Neural cell (in vitro differentiated cells): ENCODE measurements around the gene TACC2.

Experiments
- CTCF ChIP-seq: fragments of 450-650 bp; IDR thresholded peaks from 2 replicates; pipeline ENCODE4 v1.5.1; 2014; ENCODE audit warnings: antibody characterized with exemption, mild to moderate bottlenecking, moderate library complexity; ENCODE audit not compliant: poor library complexity, severe bottlenecking
- EP300 ChIP-seq: fragments of 450-650 bp; conservative IDR thresholded peaks from 2 replicates; pipeline ENCODE4 v1.6.1; 2014; ENCODE audit warnings: antibody characterized with exemption, mild to moderate bottlenecking, moderate library complexity; ENCODE audit not compliant: poor library complexity, severe bottlenecking
- EZH2 ChIP-seq: fragments of 200-600, 300-800 bp; shearing (Covaris generic), sonication (generic); IDR thresholded peaks from 2 replicates; pipeline ENCODE4 v1.6.1; 2014; ENCODE audit warnings: antibody characterized with exemption, low read length, borderline replicate concordance, mild to moderate bottlenecking; ENCODE audit not compliant: insufficient read depth, poor library complexity, severe bottlenecking
- POLR2AphosphoS5 ChIP-seq: IDR thresholded peaks from 2 replicates; pipeline ENCODE4 v1.6.1; 2012
- SMC3 ChIP-seq: fragments of 450-650 bp; conservative IDR thresholded peaks from 2 replicates; pipeline ENCODE4 v1.6.1; 2014; ENCODE audit warnings: antibody characterized with exemption, mild to moderate bottlenecking, moderate library complexity; ENCODE audit not compliant: poor library complexity
- TAF1 ChIP-seq: IDR thresholded peaks from 2 replicates; pipeline ENCODE4 v1.6.1; 2012; ENCODE audit warnings: low read depth

DNA sequence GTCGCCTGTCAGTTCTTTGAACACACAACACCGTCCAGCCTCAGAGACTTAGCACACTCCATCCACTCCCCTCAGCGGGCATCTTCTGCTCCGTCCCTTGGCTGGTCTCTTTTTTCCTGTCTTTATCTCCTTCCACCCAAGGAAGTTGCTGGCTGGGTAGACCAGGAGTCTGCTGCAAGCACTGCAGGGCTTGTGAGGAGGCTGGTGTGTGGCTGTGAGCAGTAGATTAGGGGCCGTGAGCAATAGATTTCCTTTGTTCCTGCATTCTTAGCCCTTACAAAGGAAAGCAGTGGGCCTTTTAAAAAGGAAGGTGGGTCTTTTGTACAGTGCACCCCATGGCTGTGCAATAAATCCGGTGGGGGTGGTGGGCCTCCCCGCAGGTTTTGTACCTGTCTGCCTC is 181.8 kb downstream of the TACC2 start:
- TF ChIP-seq CTCF = no peak
- TF ChIP-seq TAF1 = no peak
- no peak for TF ChIP-seq EZH2
- no peak for TF ChIP-seq EP300
- TF ChIP-seq SMC3 = no peak
- TF ChIP-seq POLR2AphosphoS5 = no peak
